Prostate gland (tissue), 2 donors: ENCODE results near the gene SP5.

ENCODE experiments used
- CTCF ChIP-seq, 4 experiments: fragments of 200-600 bp in 2 of 4; fragments of 450-650 bp in 2 of 4; sonication (generic) in 2 of 4; IDR thresholded peaks; 1 replicate in 3 of 4; 2 replicates in 1 of 4; pipeline ENCODE4 v1.5.1; 2016 to 2019; ENCODE audit warnings: antibody characterized with exemption in 4 of 4, mild to moderate bottlenecking in 2 of 4, moderate library complexity in 2 of 4
- POLR2A ChIP-seq: fragments of 450-650 bp; IDR thresholded peaks from one replicate; pipeline ENCODE4 v1.6.1; 2016; ENCODE audit warnings: antibody characterized with exemption, mild to moderate bottlenecking
- POLR2AphosphoS5 ChIP-seq: sonication (generic); formaldehyde crosslinking; IDR thresholded peaks from one replicate; pipeline ENCODE4 v1.6.1; 2017; ENCODE audit warnings: antibody characterized with exemption

GRCh38 chr2:170685591-170685990 lies 29.5 kb upstream of the SP5 start:
- TF ChIP-seq CTCF (IDR thresholded peaks at IDR 0.05) (no peak), POLR2AphosphoS5 (no peak), POLR2A (no peak)
